Loucy (cell line): ENCODE results near the gene ACSS3.

Experiments
- CTCF ChIP-seq: fragments of 200-600 bp; sonication (generic); conservative IDR thresholded peaks from 2 replicates; pipeline ENCODE4 v1.5.1; 2014; ENCODE audit warnings: mild to moderate bottlenecking, antibody characterized with exemption, low read length
- EZH2phosphoT487 ChIP-seq: fragments of 200-600 bp; IDR thresholded peaks from 2 replicates; pipeline ENCODE4 v1.6.1; 2018; ENCODE audit warnings: antibody characterized with exemption, mild to moderate bottlenecking, moderate library complexity, borderline replicate concordance

DNA sequence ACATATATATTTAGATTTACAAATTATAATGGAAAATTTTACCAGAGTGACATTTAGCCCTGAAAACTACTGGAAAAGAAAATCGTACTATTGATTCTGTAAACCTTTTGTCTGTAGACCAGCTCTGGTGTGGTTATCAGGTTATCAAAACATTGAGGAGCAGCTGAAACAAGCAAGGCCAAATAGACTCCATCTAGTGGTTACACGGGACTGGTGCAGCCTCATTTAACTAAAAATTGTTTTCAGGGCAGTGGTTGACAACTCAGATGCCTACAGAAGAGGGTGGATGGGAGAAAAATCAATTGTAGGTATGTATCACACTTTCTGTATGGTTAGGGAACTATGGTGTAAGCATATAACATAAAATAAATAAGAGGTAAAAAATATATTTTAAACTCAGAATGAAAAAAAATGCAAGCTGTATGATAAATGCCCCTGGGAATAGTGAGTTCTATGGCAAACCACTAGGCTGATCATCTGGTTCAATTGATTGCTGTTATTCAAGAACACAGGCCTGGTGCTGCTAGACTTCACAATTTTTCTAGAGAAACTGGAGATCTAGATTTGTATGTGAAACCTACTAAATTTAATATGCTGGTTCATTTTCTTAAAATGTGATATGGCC, 51.2 kb downstream of the ACSS3 start:
- TF ChIP-seq CTCF (peak; percentile 74), EZH2phosphoT487 (no peak)
